NK-92 treated with Interleukin-12 subunit alpha and Interleukin-12 subunit beta, amount 100 ng/mL, for 24 hours (cell line): ENCODE data around the gene CBX5.
"Not testable (repeated sequence)": the region's sequence is repeated elsewhere in the genome, so short reads cannot be mapped to it uniquely, and the experiment has no call there.

Experiments used
- DNase-seq: peaks from one replicate; lab custom pipeline; 2025; lab: John Stamatoyannopoulos, UW

The CBX5 gene

DNA sequence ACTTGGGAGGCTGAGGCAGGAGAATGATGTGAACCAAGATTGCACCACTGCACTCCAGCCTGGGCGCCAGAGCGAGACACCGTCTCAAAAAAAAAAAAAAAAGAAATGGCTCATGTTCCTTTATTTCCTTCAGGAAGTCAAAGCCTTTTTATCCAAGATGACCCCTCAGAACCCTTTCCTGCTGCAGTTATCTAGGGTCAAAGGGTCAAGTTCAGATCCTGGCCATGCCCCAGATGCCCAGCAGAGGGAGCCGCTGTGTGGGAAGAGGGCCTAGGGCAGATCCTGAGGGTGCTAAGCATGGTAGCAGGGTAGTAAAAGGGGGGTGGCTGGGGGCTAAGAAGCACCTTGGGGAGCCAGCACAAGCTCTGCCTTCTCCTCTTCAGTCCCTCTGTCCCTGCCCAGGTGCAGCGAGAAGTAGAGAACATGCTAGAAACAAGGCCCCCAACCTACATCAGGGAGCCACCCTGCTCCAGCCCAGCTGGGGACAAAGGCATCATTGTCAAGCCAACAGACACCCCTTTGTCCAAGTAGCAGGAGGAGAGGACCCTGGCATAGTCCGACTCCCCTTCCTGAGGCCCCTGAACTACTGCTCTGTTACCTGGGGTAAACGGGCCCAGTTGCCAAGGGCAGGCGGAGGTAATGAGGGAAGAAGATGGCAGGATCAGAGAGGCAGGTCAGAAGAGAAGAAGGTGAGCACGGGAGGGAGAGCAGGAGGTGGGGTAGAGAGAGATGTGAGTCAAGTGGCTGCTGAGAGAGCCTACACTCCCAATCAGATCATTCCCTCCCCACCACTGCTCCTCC, 14.4 kb upstream of the CBX5 start:
- DNase-seq: peak; percentile 40

DNA sequence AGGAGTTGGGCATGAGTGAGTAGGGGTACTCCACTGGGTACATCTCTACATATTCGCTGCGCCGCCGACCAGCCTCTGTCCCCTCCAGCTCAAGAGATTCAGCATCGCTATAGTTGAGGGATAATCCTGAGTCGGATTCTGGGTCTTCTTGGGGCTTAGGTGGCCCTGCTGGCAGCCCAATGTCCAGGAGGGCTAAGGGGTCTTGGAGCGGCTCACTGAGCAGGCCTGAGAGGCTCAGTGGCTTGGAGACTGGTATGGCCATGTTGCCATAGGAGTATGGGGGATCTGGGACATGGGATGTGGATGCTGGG, 13.0 kb upstream of the CBX5 start:
- no peak for DNase-seq

DNA sequence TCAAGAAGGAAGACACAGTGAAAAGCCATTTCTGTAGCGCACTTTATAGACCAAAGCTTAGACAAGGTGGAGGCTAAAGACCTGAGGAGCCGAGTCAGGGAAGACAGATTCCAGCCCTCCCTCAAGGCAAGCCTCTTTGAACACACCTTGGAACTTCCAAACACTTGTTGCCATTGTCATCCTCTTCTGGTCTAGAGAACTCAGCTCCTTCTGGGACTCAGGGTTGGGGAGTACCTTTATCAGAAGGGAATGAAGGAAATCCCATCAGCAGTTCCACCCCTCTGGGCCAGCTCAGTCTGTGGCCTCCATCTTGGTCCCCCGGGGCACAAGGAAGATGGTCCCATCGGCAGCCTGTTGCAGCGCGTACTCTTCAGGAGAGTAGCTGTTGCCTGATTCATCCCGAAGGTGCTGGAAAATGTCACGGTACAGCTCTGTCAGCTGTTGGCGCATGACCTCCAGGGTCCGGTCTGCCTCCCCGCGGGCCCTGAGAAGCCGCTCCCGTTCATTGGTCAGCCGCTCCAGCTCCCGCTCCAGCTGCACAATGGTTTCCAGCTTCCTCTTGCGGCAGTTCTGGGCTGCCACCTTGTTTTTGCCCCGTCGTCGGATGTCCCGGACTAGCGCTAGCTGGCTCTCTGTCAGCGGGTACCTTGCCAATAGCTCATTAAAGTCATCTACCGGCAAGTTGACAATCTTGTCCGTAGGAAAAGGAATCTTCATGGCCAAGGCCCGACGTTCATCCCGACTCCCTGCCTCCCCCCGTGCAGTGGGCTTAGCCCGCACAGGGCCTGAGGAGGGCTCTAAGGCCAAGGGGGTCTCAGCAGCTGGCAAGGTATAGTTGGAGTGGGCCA, 12.4 kb upstream of the CBX5 start:
- DNase-seq: no peak

DNA sequence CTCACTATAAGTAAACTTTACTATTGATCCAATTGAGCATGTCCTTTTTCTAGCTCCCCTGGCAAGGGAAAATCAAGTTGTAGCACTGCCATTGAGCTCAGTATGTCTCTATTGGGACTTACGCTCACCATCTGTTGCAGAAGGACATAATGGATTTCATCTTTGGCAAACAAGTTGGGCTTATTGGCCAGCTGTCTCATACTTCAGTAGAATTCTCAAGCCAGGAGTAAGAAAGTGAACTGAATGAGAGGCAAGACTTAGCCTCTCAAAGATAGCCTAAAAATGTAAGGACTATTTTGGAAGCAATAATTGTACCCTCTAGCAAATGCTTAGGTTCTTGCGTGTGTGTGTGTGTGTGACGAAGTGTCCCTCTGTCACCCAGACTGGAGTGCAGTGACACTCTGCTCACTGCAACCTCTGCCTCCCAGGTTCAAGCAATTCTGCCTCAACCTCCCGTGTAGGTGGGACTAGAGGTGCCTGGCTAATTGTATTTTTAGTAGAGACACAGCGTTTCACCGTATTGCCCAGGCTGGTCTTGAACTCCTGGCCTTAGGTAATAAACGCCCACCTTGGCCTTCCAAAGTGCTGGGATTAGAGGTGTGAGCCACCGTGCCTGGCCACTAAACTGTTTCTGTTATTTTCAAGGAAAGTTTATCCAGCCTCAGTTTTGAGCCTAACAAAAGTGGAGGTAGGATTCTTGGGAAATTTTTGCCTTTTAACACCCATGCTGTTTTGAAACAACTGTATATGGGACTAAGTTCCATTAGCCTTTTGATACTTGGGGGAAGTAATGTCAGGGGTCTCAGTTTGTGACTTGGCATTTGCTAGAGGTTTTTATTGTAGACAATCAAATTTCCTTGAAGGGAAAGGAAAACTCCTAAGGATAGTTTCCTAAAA, 7.6 kb upstream of the CBX5 start:
- DNase-seq: no peak

DNA sequence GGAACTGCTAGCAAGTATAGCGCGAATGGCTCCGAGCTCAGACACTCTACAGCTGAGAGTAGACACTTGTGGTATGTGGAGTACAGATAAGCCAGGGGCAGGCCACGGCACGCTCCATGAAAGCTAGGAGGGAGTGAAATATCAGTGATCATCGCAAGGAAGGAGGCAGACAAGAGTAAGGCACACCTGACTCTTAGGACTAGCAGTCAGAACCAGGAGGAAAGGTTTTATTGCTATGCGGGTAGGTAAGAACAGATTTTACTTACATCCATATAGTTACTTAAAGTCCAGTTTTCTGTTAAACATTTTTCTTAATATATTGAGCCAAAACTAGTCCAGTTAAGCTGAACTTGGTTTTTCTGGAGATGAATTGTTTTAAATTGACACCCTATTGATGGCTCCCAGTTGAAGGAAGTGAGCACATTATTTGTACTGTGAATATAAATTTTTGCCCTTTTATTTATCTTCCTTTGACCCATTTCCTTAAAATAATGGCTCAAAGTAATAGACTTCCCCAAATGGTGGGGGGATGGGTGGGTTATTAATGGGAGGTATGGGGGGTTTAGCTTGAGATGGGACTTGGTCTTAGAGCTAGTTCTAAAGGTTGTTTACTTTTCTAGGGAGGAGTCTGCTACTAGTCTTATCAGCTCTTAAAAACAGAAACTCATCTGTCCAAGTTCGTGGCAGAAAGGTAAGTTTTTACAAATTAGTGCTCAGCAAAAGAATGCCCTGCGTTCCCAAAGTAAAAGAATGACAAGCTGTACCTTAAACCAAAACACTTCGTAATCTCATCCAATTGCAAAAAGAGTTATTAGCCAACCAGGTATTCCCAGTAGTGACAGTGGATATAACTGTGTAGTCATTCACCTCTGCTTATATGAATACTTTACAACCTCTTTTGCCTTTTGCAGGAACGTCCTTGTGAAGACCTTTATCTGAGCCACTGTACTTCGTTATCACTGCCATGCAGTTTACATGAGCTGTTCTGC, 6.4 kb upstream of the CBX5 start:
- DNase-seq: no peak

- no peak for DNase-seq
Observed at GRCh38 chr12:54285150-54286041, 5.5 kb upstream of the CBX5 start.

DNA sequence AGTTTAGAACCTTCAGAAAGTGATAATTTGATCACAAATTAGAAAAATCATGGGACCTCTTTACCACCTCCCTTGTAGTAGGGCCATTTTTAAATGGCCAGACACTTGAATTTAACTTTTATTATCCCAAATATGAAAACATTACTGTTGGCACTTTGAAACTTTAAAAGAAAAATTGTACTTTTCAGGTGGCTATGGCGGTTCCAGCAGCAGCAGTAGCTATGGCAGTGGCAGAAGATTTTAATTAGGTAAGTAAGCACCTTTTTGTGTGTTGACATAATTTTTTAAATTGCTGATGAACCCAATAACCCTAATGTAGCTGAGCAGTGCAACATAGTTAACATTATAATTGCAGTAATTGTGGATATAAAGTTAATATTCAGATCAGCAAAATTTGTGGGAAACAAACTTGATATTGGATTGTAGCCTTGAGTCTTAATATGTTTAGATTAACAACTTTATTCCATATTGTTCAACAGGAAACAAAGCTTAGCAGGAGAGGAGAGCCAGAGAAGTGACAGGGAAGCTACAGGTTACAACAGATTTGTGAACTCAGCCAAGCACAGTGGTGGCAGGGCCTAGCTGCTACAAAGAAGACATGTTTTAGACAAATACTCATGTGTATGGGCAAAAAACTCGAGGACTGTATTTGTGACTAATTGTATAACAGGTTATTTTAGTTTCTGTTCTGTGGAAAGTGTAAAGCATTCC, 4.3 kb upstream of the CBX5 start:
- not testable (repeated sequence) for DNase-seq

DNA sequence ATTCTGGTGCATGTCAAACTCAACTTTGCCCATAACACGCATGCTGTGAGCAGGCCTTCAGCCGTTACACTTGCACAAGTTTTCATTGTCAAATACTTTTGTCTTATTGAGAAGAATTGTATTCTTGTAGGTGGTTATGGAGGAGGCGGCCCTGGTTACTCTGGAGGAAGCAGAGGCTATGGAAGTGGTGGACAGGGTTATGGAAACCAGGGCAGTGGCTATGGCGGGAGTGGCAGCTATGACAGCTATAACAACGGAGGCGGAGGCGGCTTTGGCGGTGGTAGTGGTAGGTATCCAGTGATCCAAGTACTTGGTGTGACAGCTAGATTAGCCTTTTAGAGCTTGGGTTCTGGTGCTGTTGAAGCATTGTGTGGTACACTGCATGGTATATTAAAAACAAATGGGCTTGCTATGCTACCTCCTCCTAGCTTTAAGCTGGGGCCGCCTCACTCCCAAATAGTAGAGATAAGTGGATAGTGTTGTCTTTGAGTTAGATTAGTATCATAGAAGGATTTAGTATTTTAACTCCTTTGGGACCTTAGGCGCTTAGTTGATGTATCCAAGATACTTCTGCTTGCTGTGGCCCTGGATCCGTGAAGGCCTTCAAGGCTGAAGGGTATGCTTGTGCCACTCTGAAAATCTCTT, 3.1 kb upstream of the CBX5 start:
- no peak for DNase-seq

DNA sequence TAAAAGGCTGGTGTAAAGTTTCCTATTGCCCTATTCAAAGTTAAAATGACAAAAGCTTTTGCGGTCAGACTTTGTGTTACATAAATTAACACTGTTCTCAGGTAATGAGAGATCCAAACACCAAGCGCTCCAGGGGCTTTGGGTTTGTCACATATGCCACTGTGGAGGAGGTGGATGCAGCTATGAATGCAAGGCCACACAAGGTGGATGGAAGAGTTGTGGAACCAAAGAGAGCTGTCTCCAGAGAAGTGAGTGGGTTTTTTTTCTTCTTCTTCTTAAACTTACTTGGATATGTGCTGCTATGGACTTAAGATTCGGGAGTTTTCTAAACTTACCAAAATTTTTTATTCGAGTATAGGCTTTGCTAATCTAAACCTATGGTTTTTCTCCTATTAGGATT, 1.8 kb upstream of the CBX5 start:
- DNase-seq: not testable (repeated sequence)

DNA sequence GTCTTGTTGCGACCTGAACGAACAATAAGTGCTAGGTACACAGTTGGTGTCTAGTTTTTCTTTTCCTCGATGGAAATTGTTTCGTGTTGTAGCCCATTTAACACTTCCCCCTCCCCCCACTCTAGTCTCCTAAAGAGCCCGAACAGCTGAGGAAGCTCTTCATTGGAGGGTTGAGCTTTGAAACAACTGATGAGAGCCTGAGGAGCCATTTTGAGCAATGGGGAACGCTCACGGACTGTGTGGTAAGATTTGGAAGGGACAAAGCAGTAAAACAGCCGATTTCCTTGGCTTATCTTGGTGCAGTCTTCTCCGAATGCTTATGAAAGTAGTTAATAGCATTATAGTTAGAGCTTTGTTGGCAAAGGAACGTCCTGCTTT, 1.3 kb upstream of the CBX5 start:
- not testable (repeated sequence) for DNase-seq

- DNase-seq: peak; percentile 93
Observed at GRCh38 chr12:54280468-54281260, 742 bp upstream of the CBX5 start, which contains the start of gene HNRNPA1. TSS of gene HNRNPA1 (plus strand) at chr12:54280726. CDS start at chr12:54280808, 82 bp downstream.

DNA sequence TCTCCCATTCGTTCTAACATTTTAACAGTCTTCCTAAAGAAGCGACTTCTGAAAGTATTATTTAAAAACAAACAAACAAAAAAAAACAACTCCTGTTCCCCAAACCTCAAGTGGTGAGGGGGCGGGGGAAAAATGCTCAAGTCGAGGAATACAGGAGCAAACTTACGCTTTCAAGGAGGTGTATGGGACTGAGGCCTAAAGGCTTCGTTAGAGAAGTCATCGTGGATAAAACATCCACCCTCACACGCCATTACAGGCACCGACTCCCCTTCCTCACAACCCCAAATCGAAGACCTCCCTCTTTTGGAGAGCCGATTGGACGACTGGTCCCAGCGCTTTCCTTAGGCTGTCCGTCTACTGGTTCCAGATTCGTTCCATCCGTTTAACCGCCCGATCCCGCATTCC, 693 bp downstream of the CBX5 start:
- DNase-seq: no peak

GRCh38 chr12:54277823-54278276, 2.1 kb downstream of the CBX5 start:
- no peak for DNase-seq

GRCh38 chr12:54276368-54276767, 3.6 kb downstream of the CBX5 start:
- no peak for DNase-seq

GRCh38 chr12:54273981-54274380, 5.9 kb downstream of the CBX5 start:
- no peak for DNase-seq

DNA sequence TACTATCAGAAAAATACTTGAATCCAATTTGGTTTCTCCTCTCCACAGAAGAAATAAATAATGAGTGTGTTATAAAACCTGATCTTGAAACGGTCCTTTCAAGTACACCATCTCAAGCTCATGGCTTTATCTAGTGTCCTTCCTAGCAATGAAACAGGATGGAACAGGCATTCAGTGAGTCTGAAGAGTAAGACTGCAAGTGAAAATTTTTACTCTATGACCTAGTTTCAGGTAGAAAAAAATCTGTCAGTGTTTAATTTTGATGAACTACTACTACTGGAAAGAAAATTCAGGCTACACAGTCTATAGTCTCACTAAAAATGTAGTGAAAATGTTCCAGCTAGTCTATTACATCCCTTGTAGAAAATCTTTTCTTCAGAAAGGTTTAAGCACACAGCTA, 7.7 kb downstream of the CBX5 start:
- no peak for DNase-seq

DNA sequence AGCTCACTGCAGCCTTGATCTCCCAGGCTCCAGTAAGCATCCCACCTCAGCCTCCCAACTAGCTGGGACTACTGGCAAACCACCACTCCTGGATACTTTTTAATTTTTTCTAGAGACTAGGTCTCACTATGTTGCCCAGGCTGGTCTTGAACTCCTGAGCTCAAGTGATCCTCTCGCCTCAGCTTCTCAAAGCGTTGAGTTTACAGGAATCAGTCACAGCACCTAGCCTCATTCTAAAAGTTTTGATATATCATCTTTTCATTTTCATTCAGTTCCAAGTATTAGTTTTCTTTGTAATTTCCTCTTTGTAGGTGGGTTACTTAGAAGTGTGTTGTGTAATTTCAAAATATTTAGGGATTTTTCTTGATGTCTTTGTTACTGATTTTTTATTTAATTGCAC, 9.6 kb downstream of the CBX5 start:
- DNase-seq: no peak

DNA sequence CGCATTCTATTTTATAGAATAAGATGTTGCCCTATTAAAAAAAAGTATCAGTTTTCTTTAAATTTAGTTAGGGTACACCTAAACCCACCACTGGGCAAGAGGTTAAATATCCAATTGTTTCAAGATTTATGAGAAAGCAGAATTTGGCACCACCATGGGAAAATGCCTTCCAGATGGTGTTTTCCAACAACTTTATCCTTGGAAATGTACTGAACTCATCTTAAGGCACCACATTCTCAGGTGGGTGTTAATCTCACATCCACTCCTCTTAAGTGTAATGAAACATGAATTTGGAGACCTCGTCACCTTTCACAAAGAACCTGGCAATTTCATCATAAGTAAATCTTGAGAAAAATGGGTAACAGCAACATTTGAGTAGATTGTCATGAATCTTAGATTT, 13.1 kb downstream of the CBX5 start:
- DNase-seq: no peak
